Endothelial cell of umbilical vein (primary cell): Measurements from ENCODE around the gene LIN28B. TPM values are rescaled to one million over a fixed set of nuclear protein-coding genes. Genes with fewer than 3 reads are reported as not detected.
A peak's percentile ranks its signal among the peaks of the same experiment; 100 is the strongest.

ENCODE experiments used
- BruUV-seq: library from RNA; stranded (reverse); fragments of 400-500 nt; replicated peaks from 2 replicates; lab custom pipeline; 2021; lab: Mats Ljungman, UMichigan
- CTCF ChIA-PET: fragments of 300-600, 350-600 bp; sonication (Branson Sonifier 250); formaldehyde crosslinking; loops from one replicate; lab custom pipeline; 2021; ENCODE audit warnings: antibody characterized with exemption, inconsistent platforms; lab: Charles Lee
- POLR2A ChIA-PET: fragments of 300-600, 350-600 bp; sonication (Branson Sonifier 250); formaldehyde crosslinking; loops from one replicate; lab custom pipeline; 2021; ENCODE audit warnings: antibody characterized with exemption, inconsistent platforms; lab: Charles Lee
- DNase-seq: peaks from one replicate; pipeline ENCODE4 v3.0.0-alpha.2; 2011; ENCODE audit warnings: low read depth, low spot score
- FAIRE-seq: peaks from 2 replicates; lab custom pipeline; 2011; peaks lifted over from hg19 to GRCh38; lab: Jason Lieb, UNC
- H2AFZ ChIP-seq: 2 replicates; pipeline ENCODE4 v1.6.0; 2012; ENCODE audit warnings: low read depth, low read length, control low read depth, inconsistent platforms
- H3K27ac ChIP-seq: 2 replicates; pipeline ENCODE4 v1.5.1; 2011; ENCODE audit warnings: low read depth, mild to moderate bottlenecking, control low read depth, low read length, moderate library complexity; ENCODE audit not compliant: insufficient read depth
- H3K27me3 ChIP-seq, 2 experiments: 2 replicates each; pipeline versions ENCODE4 v1.6.0 to v1.6.1; 2011; ENCODE audit warnings: low read length in 2 of 2, mixed read lengths in 1 of 2; ENCODE audit not compliant: control insufficient read depth in 2 of 2, insufficient read depth in 2 of 2
- H3K36me3 ChIP-seq, 2 experiments: 2 replicates in 1 of 2; 3 replicates in 1 of 2; pipeline ENCODE4 v1.5.1; 2011; ENCODE audit warnings: low read length in 2 of 2, mild to moderate bottlenecking in 1 of 2, moderate library complexity in 1 of 2; ENCODE audit not compliant: control insufficient read depth in 2 of 2, insufficient read depth in 2 of 2; ENCODE audit errors: extremely low read depth in 1 of 2
- H3K4me1 ChIP-seq: 3 replicates; pipeline ENCODE4 v1.5.1; 2011; ENCODE audit warnings: mild to moderate bottlenecking, low read length; ENCODE audit not compliant: control insufficient read depth, insufficient read depth; ENCODE audit errors: extremely low read depth
- H3K4me2 ChIP-seq: 2 replicates; pipeline ENCODE4 v1.6.1; 2011; ENCODE audit warnings: low read length, control low read depth, mixed read lengths; ENCODE audit not compliant: insufficient read depth
- H3K4me3 ChIP-seq, 3 experiments: fragments of 200-600 bp in 1 of 3; sonication (generic), shearing (Covaris generic) in 1 of 3; replicated peaks in 1 of 3; 2 replicates each; pipeline ENCODE4 v1.5.1; 2011 to 2016; ENCODE audit warnings: control low read depth in 3 of 3, low read length in 3 of 3, mild to moderate bottlenecking in 2 of 3, inconsistent platforms in 1 of 3, low read depth in 1 of 3, moderate library complexity in 1 of 3; ENCODE audit not compliant: insufficient read depth in 1 of 3
- H3K79me2 ChIP-seq: 2 replicates; pipeline ENCODE4 v1.6.0; 2012; ENCODE audit warnings: low read length, inconsistent platforms; ENCODE audit not compliant: control insufficient read depth, insufficient read depth
- H3K9ac ChIP-seq: replicated peaks from 2 replicates; pipeline ENCODE3; 2011; ENCODE audit warnings: low read length, control low read depth; ENCODE audit not compliant: insufficient read depth; ENCODE audit errors: extremely low read depth
- H3K9me1 ChIP-seq: replicated peaks from 3 replicates; pipeline ENCODE4 v1.6.0; 2011; ENCODE audit warnings: mild to moderate bottlenecking, low read length; ENCODE audit not compliant: control insufficient read depth, insufficient read depth; ENCODE audit errors: extremely low read depth
- H3K9me3 ChIP-seq: replicated peaks from 2 replicates; pipeline ENCODE4 v1.5.1; 2012; ENCODE audit warnings: low read length, inconsistent platforms; ENCODE audit not compliant: control insufficient read depth, insufficient read depth
- H4K20me1 ChIP-seq: replicated peaks from 2 replicates; pipeline ENCODE3; 2011; ENCODE audit warnings: mild to moderate bottlenecking, low read length; ENCODE audit not compliant: control insufficient read depth, insufficient read depth; ENCODE audit errors: extremely low read depth
- CTCF ChIP-seq, 2 donors: IDR thresholded peaks; 1 replicate in 1 of 2; 2 replicates in 1 of 2; pipeline ENCODE4 v1.5.1; 2011; ENCODE audit warnings: low read length in 2 of 2, mild to moderate bottlenecking in 2 of 2, moderate library complexity in 2 of 2, control low read depth in 1 of 2, inconsistent platforms in 1 of 2, low read depth in 1 of 2; ENCODE audit not compliant: insufficient read depth in 1 of 2; ENCODE audit errors: extremely low read depth in 1 of 2
- EZH2 ChIP-seq: IDR thresholded peaks from 2 replicates; pipeline ENCODE4 v1.6.1; 2012; ENCODE audit warnings: borderline replicate concordance, low read depth, mild to moderate bottlenecking, moderate library complexity, low read length, inconsistent platforms; ENCODE audit not compliant: severe bottlenecking
- FOS ChIP-seq: IDR thresholded peaks from 2 replicates; pipeline ENCODE4 v1.6.1; 2011; ENCODE audit warnings: mild to moderate bottlenecking, low read length, moderate library complexity, borderline replicate concordance; ENCODE audit not compliant: insufficient read depth
- GATA2 ChIP-seq: IDR thresholded peaks from 2 replicates; pipeline ENCODE4 v1.7.0; 2011; ENCODE audit warnings: low read depth, mild to moderate bottlenecking, moderate library complexity, mixed read lengths, low read length; ENCODE audit not compliant: insufficient read length, insufficient read depth
- MAX ChIP-seq: IDR thresholded peaks from 2 replicates; pipeline ENCODE4 v1.6.1; 2011; ENCODE audit not compliant: insufficient read depth, insufficient read length
- MYC ChIP-seq: IDR thresholded peaks from one replicate; pipeline ENCODE4 v1.6.1; 2011; ENCODE audit warnings: mild to moderate bottlenecking, low read depth, low read length
- POLR2AphosphoS5 ChIP-seq: IDR thresholded peaks from 2 replicates; pipeline ENCODE4 v1.6.1; 2012; ENCODE audit warnings: low read depth, mild to moderate bottlenecking, control low read depth, low read length, moderate library complexity; ENCODE audit not compliant: insufficient read depth
- dilution Hi-C: fragments of 300-500 bp; cut with MboI; formaldehyde crosslinking; loops from one replicate; pipeline ENCODE4 v1.15.0; 2019; ENCODE audit warnings: low sequenced_read_pairs; ENCODE audit not compliant: extremely low pct_ligation_motif_present
- intact Hi-C: fragments of 100-400 bp; cut with micrococcal nuclease; formaldehyde crosslinking; loops from one replicate; pipeline ENCODE4 v1.10.0; 2022
- polyA plus RNA-seq, 4 experiments: library from polyadenylated mRNA; depleted of rRNA in 3 of 4; stranded (reverse) in 3 of 4; unstranded in 1 of 4; fragments of >200 nt; gene quantifications; 2 replicates each; pipeline versions ENCODE4 v1.2.1 to v1.2.3, GENCODE V29; 2011 to 2012; ENCODE audit warnings: missing spikeins in 1 of 4
- total RNA-seq: library from RNA; stranded (reverse); gene quantifications from 2 replicates; pipeline ENCODE4 v1.2.3, GENCODE V29; 2021

LIN28B gene
- total and polyA plus RNA-seq, 2 donors (not counting 3 experiments of a cell fraction or from before 2014, with no cell fraction given), result not detected

GRCh38 chr6:105069821-105070445, 113.0 kb downstream of the LIN28B start:
- Histone ChIP-seq H2AFZ (no peak overlapping the region), H3K9me3 (no peaks in the 10 kb centered on the region), H3K36me3 (no peaks in the 10 kb centered on the region), H3K9me1 (no peaks in the 10 kb centered on the region), H3K4me1 (no peaks in the 10 kb centered on the region), H3K27ac (no peak overlapping the region), H3K9ac (no peak overlapping the region), H4K20me1 (no peaks in the 10 kb centered on the region), H3K4me2 (no peak overlapping the region), H3K27me3 (no peaks in the 10 kb centered on the region), H3K79me2 (no peaks in the 10 kb centered on the region), H3K4me3 (no peak overlapping the region)
- TF ChIP-seq GATA2, result no peak
- no peak for TF ChIP-seq MAX
- TF ChIP-seq POLR2AphosphoS5, result no peak
- peak; percentile 9 for TF ChIP-seq FOS
- FAIRE-seq (no peak), DNase-seq (no peak)
- BruUV-seq, result no TSS peak
- ChIA-PET CTCF (interaction anchor here (0.7 to 1.8 kb wide), 6 partner anchors 10 to 333 kb away, joined by 3 to 9 read pairs (median 3); partner anchors contain the start of gene PREP), POLR2A (no interaction called here)
- intact Hi-C loops (no loop called here), dilution Hi-C loops (no loop called here)

GRCh38 chr6:105072798-105073199, 115.9 kb downstream of the LIN28B start:
- Histone ChIP-seq H3K9me1 (no peaks in the 10 kb centered on the region), H3K27me3 (no peaks in the 10 kb centered on the region), H3K27ac (no peak overlapping the region), H3K4me2 (no peak overlapping the region), H3K36me3 (no peaks in the 10 kb centered on the region), H3K9me3 (no peaks in the 10 kb centered on the region), H3K79me2 (no peaks in the 10 kb centered on the region), H3K4me1 (no peaks in the 10 kb centered on the region), H3K9ac (no peak overlapping the region), H2AFZ (peak overlapping the region; percentile 17), H3K4me3 (no peak overlapping the region), H4K20me1 (no peaks in the 10 kb centered on the region)
- intact Hi-C loops, result no loop called here
- dilution Hi-C loops, result no loop called here
- DNase-seq (no peak), FAIRE-seq (no peak)
- TF ChIP-seq EZH2, result no peak
- TF ChIP-seq MAX, result no peak
- no peak for TF ChIP-seq MYC
- no peak for TF ChIP-seq POLR2AphosphoS5
- no peak for TF ChIP-seq CTCF (IDR thresholded peaks at IDR 0.05; ENCODE audit: extremely low read depth in 1 of 2, insufficient read depth in 1 of 2, low read depth in 1 of 2, low read length in 2 of 2)
- POLR2A ChIA-PET, result interaction anchor here (0.6 kb wide), 1 partner anchor 209 kb away, joined by 4 read pairs; no protein-coding TSS in a partner anchor
- CTCF ChIA-PET, result interaction anchor here (0.6 to 1.3 kb wide), 5 partner anchors 8 to 330 kb away, joined by 3 to 4 read pairs (median 3); partner anchors contain the start of gene PREP
- BruUV-seq, result no TSS peak
